Stomach (tissue), 9 donors: Measurements from ENCODE around the gene MAP3K20. TPM values are rescaled to one million over a fixed set of nuclear protein-coding genes. Genes with fewer than 3 reads are reported as not detected.

ENCODE experiments used
- DNase-seq, 2 donors: peaks; one replicate each; pipeline versions ENCODE4 v3.0.0 to v3.0.0-alpha.2; 2013 to 2019
- H3K27ac ChIP-seq, 5 donors: fragments of 200-600 bp in 4 of 5; sonication (generic) in 4 of 5; one replicate each; pipeline ENCODE4 v1.5.1; 2013 to 2019; ENCODE audit warnings: mild to moderate bottlenecking in 1 of 5, moderate library complexity in 1 of 5
- H3K27me3 ChIP-seq, 3 donors: fragments of 200-600 bp; sonication (generic); one replicate each; pipeline ENCODE4 v1.5.1; 2017 to 2019; ENCODE audit warnings: mixed run types in 1 of 3
- H3K36me3 ChIP-seq, 4 donors: fragments of 200-600 bp; sonication (generic); 1 replicate in 3 of 4; 2 replicates in 1 of 4; pipeline ENCODE4 v1.5.1; 2016 to 2019
- H3K4me1 ChIP-seq, 4 donors: fragments of 200-600 bp; sonication (generic); one replicate each; pipeline ENCODE4 v1.5.1; 2016 to 2019
- H3K4me3 ChIP-seq, 4 donors: fragments of 200-600 bp; sonication (generic) in 3 of 4; one replicate each; pipeline ENCODE4 v1.5.1; 2016 to 2019; ENCODE audit warnings: mild to moderate bottlenecking in 1 of 4
- H3K9me3 ChIP-seq, 4 donors: fragments of 200-600 bp; sonication (generic); one replicate each; pipeline ENCODE4 v1.5.1; 2016 to 2019
- EP300 ChIP-seq: sonication (generic); formaldehyde crosslinking; IDR thresholded peaks from one replicate; pipeline ENCODE4 v1.6.1; 2017; ENCODE audit warnings: antibody characterized with exemption
- POLR2A ChIP-seq, 4 donors: fragments of 450-650 bp; IDR thresholded peaks; one replicate each; pipeline ENCODE4 v1.6.1; 2016; ENCODE audit warnings: antibody characterized with exemption in 4 of 4, control low read depth in 2 of 4, mild to moderate bottlenecking in 1 of 4, moderate library complexity in 1 of 4
- POLR2AphosphoS5 ChIP-seq, 3 donors: sonication (generic); formaldehyde crosslinking; IDR thresholded peaks; one replicate each; pipeline ENCODE4 v1.6.1; 2016; ENCODE audit warnings: antibody characterized with exemption in 3 of 3
- WGBS, 5 donors: extraction: QIAGEN DNeasy Blood & Tissue Kit in 3 of 5; methylation state at CpG; one replicate each; pipeline versions ENCODE4 v1.1.5 to v1.1.7; 2013 to 2018; 5-methylcytosine and 5-hydroxymethylcytosine counted together
- intact Hi-C: fragments of 100-400 bp; cut with DNase I; formaldehyde crosslinking; loops from one replicate; pipeline ENCODE4 v1.15.1; 2023; ENCODE audit warnings: low total_unique reads
- polyA plus RNA-seq, 3 donors: library from polyadenylated mRNA; stranded (reverse); fragments of 200-250 nt; gene quantifications; one replicate each; pipeline ENCODE4 v1.2.3, GENCODE V29; 2013
- total RNA-seq, 5 donors: library from RNA; depleted of rRNA; stranded (reverse); fragments of >200 nt; gene quantifications; one replicate each; pipeline versions ENCODE4 v1.1.0 to v1.2.3, GENCODE V29; 2014 to 2016
- TF ChIP-seq, protein P1 (sequence below), 7 experiments: fragments of 450-650 bp in 4 of 7; fragments of 200-600 bp in 3 of 7; sonication (generic) in 3 of 7; IDR thresholded peaks; one replicate each; pipeline ENCODE4 v1.5.1; 2016 to 2019; ENCODE audit warnings: antibody characterized with exemption in 7 of 7, control low read depth in 2 of 7, mild to moderate bottlenecking in 1 of 7
- donor health status: healthy with polysubstance abuse.
- donor health status: Bipolar disorder and iron deficiency.
- donor health status: healthy.

MAP3K20 gene
- total and polyA plus RNA-seq, 8 donors = 9.3 to 180 (median 29.2) TPM

DNA sequence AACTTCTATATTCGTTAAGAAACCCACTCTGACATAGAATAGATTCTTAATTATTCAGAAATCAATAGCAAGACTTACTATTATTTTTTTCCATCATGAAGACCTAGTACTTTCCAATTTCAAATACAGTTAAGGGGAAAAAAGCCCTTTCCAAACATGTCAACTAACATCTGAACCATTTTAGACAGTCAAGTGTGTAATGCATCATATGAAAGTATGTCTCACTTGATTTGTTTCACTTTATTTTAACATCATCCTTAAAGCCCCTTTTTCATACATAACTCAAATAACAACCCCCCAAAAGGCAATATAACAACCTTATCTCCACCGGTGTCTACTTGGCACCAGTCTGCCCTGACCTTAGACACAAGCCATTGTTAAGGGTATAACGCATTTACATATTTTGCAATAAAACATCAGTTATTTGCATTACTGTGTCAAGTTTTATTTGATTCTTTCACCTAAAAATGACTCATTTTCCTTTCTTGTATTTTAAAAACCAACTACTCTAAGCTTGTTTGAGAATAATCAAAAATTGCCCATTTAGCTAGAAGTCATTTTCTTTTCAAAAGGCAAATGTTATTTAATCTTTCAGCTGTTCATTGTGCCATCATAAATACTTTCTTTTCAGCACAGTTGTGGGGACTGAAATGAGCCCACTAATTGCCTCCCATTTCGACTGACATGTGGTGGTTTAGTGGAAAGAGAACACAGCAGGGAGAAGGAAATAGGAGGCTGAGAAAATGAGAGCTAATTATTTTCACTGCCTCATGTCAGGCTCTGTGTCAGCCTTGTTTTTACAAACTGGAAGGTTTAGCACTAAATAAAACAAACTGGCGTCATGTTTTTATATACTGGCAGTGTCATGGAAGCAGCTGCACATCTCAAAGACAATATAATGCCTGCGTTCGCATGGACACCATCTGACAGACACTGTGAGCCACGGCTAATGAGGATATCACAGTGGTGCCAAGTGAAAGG lies 174.3 kb downstream of the MAP3K20 start:
- WGBS, 5 donors = 73 to 77% (median 74%) methylated on average over 8 of the region's 8 CpGs
- no peak overlapping the region for H3K27ac ChIP-seq

DNA sequence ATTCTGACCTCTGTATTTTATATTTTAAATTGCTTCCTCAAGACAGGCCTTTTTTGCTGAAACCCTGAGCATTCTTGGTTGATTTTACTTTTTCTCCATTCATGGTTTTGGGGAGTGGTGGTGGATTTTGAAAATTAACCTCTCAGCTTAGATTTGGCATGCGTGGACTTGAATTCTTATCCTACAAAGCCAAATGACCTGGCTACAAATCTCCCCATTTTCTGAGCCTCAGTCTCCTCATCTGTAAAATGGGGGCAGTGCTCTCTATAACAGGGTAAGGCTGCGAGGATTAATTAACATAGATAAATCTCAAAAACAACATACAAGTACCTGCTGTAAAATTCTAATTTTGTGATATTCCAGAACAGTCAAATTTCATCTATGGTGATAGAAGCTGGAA lies 175.6 kb downstream of the MAP3K20 start:
- Histone ChIP-seq H3K27me3 (no peaks in the 10 kb centered on the region), H3K36me3 (peaks cover 0 to 15% (median 0%) of the 10 kb centered on the region in 4 donors), H3K4me1 (peaks cover 0 to 11% (median 4%) of the 10 kb centered on the region in 4 donors), H3K9me3 (no peaks in the 10 kb centered on the region), H3K27ac (no peak overlapping the region), H3K4me3 (no peak overlapping the region)
- intact Hi-C loops = no loop called here
- WGBS, 5 donors = 93 to 99% (median 96%) methylated on average over 2 of the region's 2 CpGs
- TF ChIP-seq, protein P1, sequence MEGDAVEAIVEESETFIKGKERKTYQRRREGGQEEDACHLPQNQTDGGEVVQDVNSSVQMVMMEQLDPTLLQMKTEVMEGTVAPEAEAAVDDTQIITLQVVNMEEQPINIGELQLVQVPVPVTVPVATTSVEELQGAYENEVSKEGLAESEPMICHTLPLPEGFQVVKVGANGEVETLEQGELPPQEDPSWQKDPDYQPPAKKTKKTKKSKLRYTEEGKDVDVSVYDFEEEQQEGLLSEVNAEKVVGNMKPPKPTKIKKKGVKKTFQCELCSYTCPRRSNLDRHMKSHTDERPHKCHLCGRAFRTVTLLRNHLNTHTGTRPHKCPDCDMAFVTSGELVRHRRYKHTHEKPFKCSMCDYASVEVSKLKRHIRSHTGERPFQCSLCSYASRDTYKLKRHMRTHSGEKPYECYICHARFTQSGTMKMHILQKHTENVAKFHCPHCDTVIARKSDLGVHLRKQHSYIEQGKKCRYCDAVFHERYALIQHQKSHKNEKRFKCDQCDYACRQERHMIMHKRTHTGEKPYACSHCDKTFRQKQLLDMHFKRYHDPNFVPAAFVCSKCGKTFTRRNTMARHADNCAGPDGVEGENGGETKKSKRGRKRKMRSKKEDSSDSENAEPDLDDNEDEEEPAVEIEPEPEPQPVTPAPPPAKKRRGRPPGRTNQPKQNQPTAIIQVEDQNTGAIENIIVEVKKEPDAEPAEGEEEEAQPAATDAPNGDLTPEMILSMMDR (IDR thresholded peaks at IDR 0.05) = no peak
- TF ChIP-seq EP300 (no peak), POLR2AphosphoS5 (IDR thresholded peaks at IDR 0.05) (no peak), POLR2A (IDR thresholded peaks at IDR 0.05) (no peak)
- no peak for DNase-seq

More for the DNA sequence above, 174.3 kb downstream of the MAP3K20 start:
- Histone ChIP-seq H3K27me3 (no peaks in the 10 kb centered on the region), H3K36me3 (peaks cover 0 to 21% (median 0%) of the 10 kb centered on the region in 4 donors), H3K4me1 (peaks cover 0 to 14% (median 4%) of the 10 kb centered on the region in 4 donors), H3K4me3 (no peak overlapping the region), H3K9me3 (no peaks in the 10 kb centered on the region)
- DNase-seq = no peak
- TF ChIP-seq, protein P1 (IDR thresholded peaks at IDR 0.05) = no peak
- no peak for TF ChIP-seq POLR2AphosphoS5 (IDR thresholded peaks at IDR 0.05)
- TF ChIP-seq POLR2A (IDR thresholded peaks at IDR 0.05) = no peak
- no peak for TF ChIP-seq EP300
- intact Hi-C loops = no loop called here

DNA sequence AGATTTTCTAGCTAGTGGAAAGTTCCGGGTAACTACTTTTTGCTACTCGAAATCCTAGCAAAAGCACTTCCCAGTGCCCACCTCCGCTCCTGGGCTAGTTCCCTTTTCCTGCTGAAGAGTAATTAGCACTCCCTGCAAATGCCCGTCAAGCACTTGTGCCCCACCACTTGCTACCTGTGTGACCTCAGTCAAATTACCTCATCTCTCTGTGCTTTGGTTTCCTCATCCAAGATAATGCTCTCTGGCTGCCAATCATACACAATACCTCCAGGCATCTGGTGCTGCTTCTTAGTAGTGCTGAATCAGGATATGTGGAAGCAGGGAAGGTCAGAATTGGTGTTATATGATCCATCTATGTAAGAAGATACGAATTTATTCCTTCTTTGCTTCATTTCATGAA lies 176.9 kb downstream of the MAP3K20 start:
- intact Hi-C loops = no loop called here
- Histone ChIP-seq H3K36me3 (peaks cover 0 to 18% (median 0%) of the 10 kb centered on the region in 4 donors), H3K4me1 (no peaks in the 10 kb centered on the region), H3K27me3 (no peaks in the 10 kb centered on the region), H3K27ac (no peak overlapping the region), H3K9me3 (no peaks in the 10 kb centered on the region), H3K4me3 (no peak overlapping the region)
- no peak for DNase-seq
- no peak for TF ChIP-seq EP300
- TF ChIP-seq POLR2A (IDR thresholded peaks at IDR 0.05) = no peak
- TF ChIP-seq, protein P1 (IDR thresholded peaks at IDR 0.05) = no peak
- TF ChIP-seq POLR2AphosphoS5 (IDR thresholded peaks at IDR 0.05) = no peak
- 92 to 97% (median 95%) methylated on average over 5 of the region's 5 CpGs for WGBS, 5 donors

GRCh38 chr2:173254659-173255058 lies 179.0 kb downstream of the MAP3K20 start:
- Histone ChIP-seq H3K4me3 (no peak overlapping the region), H3K27ac (no peak overlapping the region), H3K27me3 (no peaks in the 10 kb centered on the region), H3K9me3 (no peaks in the 10 kb centered on the region), H3K36me3 (peaks cover 0 to 30% (median 11%) of the 10 kb centered on the region in 4 donors), H3K4me1 (no peaks in the 10 kb centered on the region)
- WGBS, 5 donors = 89 to 100% (median 100%) methylated on average over 1 of the region's 1 CpG
- no peak for DNase-seq
- intact Hi-C loops = no loop called here
- no peak for TF ChIP-seq POLR2A (IDR thresholded peaks at IDR 0.05)
- TF ChIP-seq POLR2AphosphoS5 (IDR thresholded peaks at IDR 0.05) = no peak
- TF ChIP-seq EP300 = no peak
- TF ChIP-seq, protein P1 (IDR thresholded peaks at IDR 0.05) = no peak
